A673 (cell line): Measurements from ENCODE around the gene FKBP5.

Experiments
- CTCF ChIP-seq: fragments of 300-800, 200-600 bp; sonication (generic); conservative IDR thresholded peaks from 2 replicates; pipeline ENCODE4 v1.5.1; 2017; ENCODE audit warnings: low read depth, mild to moderate bottlenecking, antibody characterized with exemption, low read length, moderate library complexity, mixed read lengths
- EZH2 ChIP-seq: fragments of 200-600 bp; sonication (generic); IDR thresholded peaks from 2 replicates; pipeline ENCODE4 v1.6.1; 2017; ENCODE audit warnings: borderline replicate concordance, low read depth, mild to moderate bottlenecking, mixed read lengths, antibody characterized with exemption, low read length; ENCODE audit not compliant: poor library complexity, severe bottlenecking

- TF ChIP-seq CTCF (no peak), EZH2 (no peak)
Observed at GRCh38 chr6:35629876-35630378, 58.8 kb downstream of the FKBP5 start.
